MM.1S (cell line): Measurements from ENCODE around the gene JAGN1.

Source experiments
- DNase-seq: peaks from one replicate; pipeline ENCODE4 v3.0.0-alpha.2; 2015
- H2AFZ ChIP-seq: fragments of 300-600 bp; sonication (generic); 2 replicates; pipeline ENCODE4 v1.6.0; 2016; ENCODE audit warnings: antibody characterized with exemption, low read length
- H3F3A ChIP-seq: fragments of 300-600 bp; sonication (generic); 2 replicates; pipeline ENCODE4 v1.6.1; 2016; ENCODE audit warnings: mild to moderate bottlenecking, antibody characterized with exemption, low read length, moderate library complexity, mixed read lengths; ENCODE audit not compliant: insufficient read depth
- H3K27ac ChIP-seq: fragments of 300-600 bp; sonication (generic); 2 replicates; pipeline ENCODE4 v1.5.1; 2016; ENCODE audit warnings: mild to moderate bottlenecking, low read length
- H3K27me3 ChIP-seq: fragments of 300-600 bp; sonication (generic); replicated peaks from 2 replicates; pipeline ENCODE4 v1.6.0; 2016; ENCODE audit warnings: low read length; ENCODE audit not compliant: insufficient read depth
- H3K36me3 ChIP-seq: fragments of 300-600 bp; sonication (generic); replicated peaks from 2 replicates; pipeline ENCODE4 v1.6.1; 2016; ENCODE audit warnings: mild to moderate bottlenecking, low read length, mixed read lengths; ENCODE audit not compliant: insufficient read depth
- H3K4me1 ChIP-seq: fragments of 300-600 bp; sonication (generic); 2 replicates; pipeline ENCODE4 v1.6.1; 2016; ENCODE audit warnings: low read length, mixed read lengths
- H3K4me2 ChIP-seq: fragments of 300-600 bp; sonication (generic); 2 replicates; pipeline ENCODE4 v1.6.0; 2016; ENCODE audit warnings: low read depth, low read length
- H3K4me3 ChIP-seq: fragments of 300-600 bp; sonication (generic); 2 replicates; pipeline ENCODE4 v1.5.1; 2016; ENCODE audit warnings: low read length, mixed read lengths
- H3K79me2 ChIP-seq: fragments of 300-600 bp; sonication (generic); 2 replicates; pipeline ENCODE4 v1.6.1; 2016; ENCODE audit warnings: mixed run types, low read length, mixed read lengths
- H3K9ac ChIP-seq: fragments of 300-600 bp; sonication (generic); 2 replicates; pipeline ENCODE4 v1.6.1; 2016; ENCODE audit warnings: low read length, mixed read lengths
- H3K9me2 ChIP-seq: fragments of 300-600 bp; sonication (generic); replicated peaks from 2 replicates; pipeline ENCODE4 v1.6.1; 2016; ENCODE audit warnings: mild to moderate bottlenecking, low read length, mixed read lengths; ENCODE audit not compliant: insufficient read depth
- H3K9me3 ChIP-seq: fragments of 300-600 bp; sonication (generic); replicated peaks from 2 replicates; pipeline ENCODE4 v1.6.1; 2016; ENCODE audit warnings: mild to moderate bottlenecking, low read length, mixed read lengths; ENCODE audit not compliant: insufficient read depth
- H4K20me1 ChIP-seq: fragments of 300-600 bp; sonication (generic); 2 replicates; pipeline ENCODE4 v1.6.1; 2016; ENCODE audit warnings: mild to moderate bottlenecking, low read length, moderate library complexity, mixed read lengths; ENCODE audit not compliant: insufficient read depth
- CTCF ChIP-seq: fragments of 300-600 bp; sonication (generic); IDR thresholded peaks from 2 replicates; pipeline ENCODE4 v1.5.1; 2016; ENCODE audit warnings: antibody characterized with exemption, low read length, mixed read lengths
- EZH2 ChIP-seq: fragments of 300-600 bp; sonication (generic); optimal IDR thresholded peaks from 2 replicates; pipeline ENCODE3; 2017; ENCODE audit warnings: low read depth, mild to moderate bottlenecking, antibody characterized with exemption, low read length, mixed read lengths
- EZH2phosphoT487 ChIP-seq: fragments of 300-600 bp; sonication (generic); IDR thresholded peaks from 2 replicates; pipeline ENCODE4 v1.6.1; 2018; ENCODE audit warnings: antibody characterized with exemption, low read length

JAGN1 gene

GRCh38 chr3:9903904-9904303, 13.5 kb downstream of the JAGN1 start:
- Histone ChIP-seq H3K9ac (no peak overlapping the region), H3K4me3 (no peak overlapping the region), H3K79me2 (no peaks in the 10 kb centered on the region), H3K4me1 (no peaks in the 10 kb centered on the region), H3K27me3 (no peaks in the 10 kb centered on the region), H3K27ac (no peak overlapping the region), H3K9me3 (no peaks in the 10 kb centered on the region), H4K20me1 (no peaks in the 10 kb centered on the region), H3K36me3 (no peaks in the 10 kb centered on the region), H3K9me2 (no peaks in the 10 kb centered on the region), H3F3A (no peaks in the 10 kb centered on the region), H2AFZ (no peak overlapping the region), H3K4me2 (no peak overlapping the region)
- DNase-seq, result no peak
- no peak for TF ChIP-seq EZH2phosphoT487
- no peak for TF ChIP-seq EZH2
- no peak for TF ChIP-seq CTCF

- H3K36me3 ChIP-seq, result no peaks in the 10 kb centered on the region
- H3K27me3 ChIP-seq, result no peaks in the 10 kb centered on the region
- H2AFZ ChIP-seq, result no peak overlapping the region
- TF ChIP-seq CTCF, result no peak
- no peak for TF ChIP-seq EZH2
- no peak for TF ChIP-seq EZH2phosphoT487
- H3K9me3 ChIP-seq, result no peaks in the 10 kb centered on the region
- no peak overlapping the region for H3K9ac ChIP-seq
- no peaks in the 10 kb centered on the region for H3K79me2 ChIP-seq
- DNase-seq, result no peak
- no peaks in the 10 kb centered on the region for H3K9me2 ChIP-seq
- no peak overlapping the region for H3K27ac ChIP-seq
- no peak overlapping the region for H3K4me3 ChIP-seq
- H3F3A ChIP-seq, result no peaks in the 10 kb centered on the region
- no peaks in the 10 kb centered on the region for H3K4me1 ChIP-seq
- H3K4me2 ChIP-seq, result no peak overlapping the region
- H4K20me1 ChIP-seq, result no peaks in the 10 kb centered on the region
Measured at GRCh38 chr3:9906480-9906879, 16.1 kb downstream of the JAGN1 start.

GRCh38 chr3:9908286-9908685, 17.9 kb downstream of the JAGN1 start:
- Histone ChIP-seq H3F3A (no peaks in the 10 kb centered on the region), H2AFZ (no peak overlapping the region), H3K36me3 (no peaks in the 10 kb centered on the region), H3K4me1 (no peaks in the 10 kb centered on the region), H3K4me2 (no peak overlapping the region), H3K9me3 (no peaks in the 10 kb centered on the region), H3K9ac (no peak overlapping the region), H3K27ac (no peak overlapping the region), H3K4me3 (no peak overlapping the region), H4K20me1 (no peaks in the 10 kb centered on the region), H3K79me2 (no peaks in the 10 kb centered on the region), H3K9me2 (no peaks in the 10 kb centered on the region), H3K27me3 (no peaks in the 10 kb centered on the region)
- no peak for TF ChIP-seq EZH2
- TF ChIP-seq EZH2phosphoT487, result no peak
- no peak for TF ChIP-seq CTCF
- no peak for DNase-seq
